ENCODE measurements around the gene ATP10D.

The ATP10D gene

DNA sequence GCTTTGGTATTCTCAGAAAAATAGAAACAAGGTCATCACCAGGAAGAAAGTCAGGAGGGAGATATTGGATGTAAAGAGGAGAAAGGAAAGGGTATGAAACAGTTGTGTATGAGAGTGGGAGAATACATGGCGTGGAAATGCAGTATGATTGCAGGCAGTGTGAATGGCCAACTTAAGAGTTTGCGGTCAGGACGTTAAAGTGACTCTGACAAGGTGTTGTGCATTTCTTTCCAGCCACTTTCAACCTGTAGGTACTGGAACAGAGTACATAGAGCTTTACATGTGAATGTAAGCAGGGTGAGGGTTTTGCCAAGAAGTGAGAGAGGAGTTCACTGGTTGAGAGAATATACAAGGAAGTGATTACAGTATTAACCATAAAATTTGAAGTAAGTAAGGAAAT lies 15.7 kb downstream of the ATP10D start:
- no peaks in the 10 kb centered on the region for H3K36me3 ChIP-seq (ENCODE audit: insufficient read depth, low read length)
- H3K4me1 ChIP-seq (ENCODE audit: insufficient read depth, low read length, severe bottlenecking): peaks cover 15% of the 10 kb centered on the region
- no peak for TF ChIP-seq EZH2 (IDR thresholded peaks at IDR 0.05; ENCODE audit: borderline replicate concordance, low read length)
- TF ChIP-seq, protein P1, sequence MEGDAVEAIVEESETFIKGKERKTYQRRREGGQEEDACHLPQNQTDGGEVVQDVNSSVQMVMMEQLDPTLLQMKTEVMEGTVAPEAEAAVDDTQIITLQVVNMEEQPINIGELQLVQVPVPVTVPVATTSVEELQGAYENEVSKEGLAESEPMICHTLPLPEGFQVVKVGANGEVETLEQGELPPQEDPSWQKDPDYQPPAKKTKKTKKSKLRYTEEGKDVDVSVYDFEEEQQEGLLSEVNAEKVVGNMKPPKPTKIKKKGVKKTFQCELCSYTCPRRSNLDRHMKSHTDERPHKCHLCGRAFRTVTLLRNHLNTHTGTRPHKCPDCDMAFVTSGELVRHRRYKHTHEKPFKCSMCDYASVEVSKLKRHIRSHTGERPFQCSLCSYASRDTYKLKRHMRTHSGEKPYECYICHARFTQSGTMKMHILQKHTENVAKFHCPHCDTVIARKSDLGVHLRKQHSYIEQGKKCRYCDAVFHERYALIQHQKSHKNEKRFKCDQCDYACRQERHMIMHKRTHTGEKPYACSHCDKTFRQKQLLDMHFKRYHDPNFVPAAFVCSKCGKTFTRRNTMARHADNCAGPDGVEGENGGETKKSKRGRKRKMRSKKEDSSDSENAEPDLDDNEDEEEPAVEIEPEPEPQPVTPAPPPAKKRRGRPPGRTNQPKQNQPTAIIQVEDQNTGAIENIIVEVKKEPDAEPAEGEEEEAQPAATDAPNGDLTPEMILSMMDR (IDR thresholded peaks at IDR 0.05; ENCODE audit: low read length): no peak
- no peaks in the 10 kb centered on the region for H3K27me3 ChIP-seq (ENCODE audit: insufficient read depth, low read length)
- H3K9me3 ChIP-seq (ENCODE audit: low read length): no peaks in the 10 kb centered on the region
- no peak overlapping the region for H3K4me2 ChIP-seq (ENCODE audit: low read length)
- no peak overlapping the region for H3K4me3 ChIP-seq (ENCODE audit: low read depth, low read length, poor library complexity, severe bottlenecking)
- H3K9ac ChIP-seq (ENCODE audit: low read length): no peak overlapping the region
- H4K20me1 ChIP-seq (ENCODE audit: insufficient read depth, low read length): no peaks in the 10 kb centered on the region
- H2AFZ ChIP-seq (ENCODE audit: low read length): no peak overlapping the region
- H3F3A ChIP-seq (ENCODE audit: insufficient read depth, low read length): no peaks in the 10 kb centered on the region; the same call in 1 of the 2 replicates
- no peak overlapping the region for H3K27ac ChIP-seq (ENCODE audit: low read depth, low read length, poor library complexity, severe bottlenecking)
- H3K9me2 ChIP-seq (ENCODE audit: low read depth, low read length): no peaks in the 10 kb centered on the region
- no peaks in the 10 kb centered on the region for H3K79me2 ChIP-seq (ENCODE audit: insufficient read depth, low read length)

DNA sequence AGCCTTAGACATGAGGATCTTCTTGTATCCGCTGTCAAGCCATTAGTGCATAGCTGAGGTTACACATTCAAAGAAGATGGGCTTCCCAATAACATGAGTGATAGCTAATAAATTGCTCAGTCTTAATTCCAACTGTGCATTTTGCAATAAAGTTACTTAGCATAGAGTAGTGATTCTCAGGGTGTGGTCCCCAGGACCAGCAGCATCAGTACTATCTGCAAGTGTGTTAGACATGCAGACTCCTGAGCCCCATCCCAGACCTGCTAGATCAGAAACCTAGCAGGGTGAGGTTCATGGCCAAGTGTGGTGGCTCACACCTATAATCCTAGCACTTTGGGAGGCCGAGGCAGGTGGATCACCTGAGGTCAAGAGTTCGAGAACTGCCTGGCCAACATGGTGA lies 20.1 kb downstream of the ATP10D start:
- H3K4me1 ChIP-seq (ENCODE audit: insufficient read depth, low read length, severe bottlenecking): peaks cover 2% of the 10 kb centered on the region
- no peak overlapping the region for H3K9ac ChIP-seq (ENCODE audit: low read length)
- TF ChIP-seq, protein P1 (IDR thresholded peaks at IDR 0.05; ENCODE audit: low read length): no peak
- TF ChIP-seq EZH2 (IDR thresholded peaks at IDR 0.05; ENCODE audit: borderline replicate concordance, low read length): no peak
- H4K20me1 ChIP-seq (ENCODE audit: insufficient read depth, low read length): no peaks in the 10 kb centered on the region
- H2AFZ ChIP-seq (ENCODE audit: low read length): no peak overlapping the region
- no peak overlapping the region for H3K4me2 ChIP-seq (ENCODE audit: low read length)
- no peaks in the 10 kb centered on the region for H3K9me3 ChIP-seq (ENCODE audit: low read length)
- H3K27ac ChIP-seq (ENCODE audit: low read depth, low read length, poor library complexity, severe bottlenecking): no peak overlapping the region
- no peaks in the 10 kb centered on the region for H3K79me2 ChIP-seq (ENCODE audit: insufficient read depth, low read length)
- H3K27me3 ChIP-seq (ENCODE audit: insufficient read depth, low read length): no peaks in the 10 kb centered on the region
- H3K36me3 ChIP-seq (ENCODE audit: insufficient read depth, low read length): no peaks in the 10 kb centered on the region
- H3F3A ChIP-seq (ENCODE audit: insufficient read depth, low read length): no peaks in the 10 kb centered on the region; the same call in 1 of the 2 replicates
- H3K4me3 ChIP-seq (ENCODE audit: low read depth, low read length, poor library complexity, severe bottlenecking): no peak overlapping the region
- no peaks in the 10 kb centered on the region for H3K9me2 ChIP-seq (ENCODE audit: low read depth, low read length)

DNA sequence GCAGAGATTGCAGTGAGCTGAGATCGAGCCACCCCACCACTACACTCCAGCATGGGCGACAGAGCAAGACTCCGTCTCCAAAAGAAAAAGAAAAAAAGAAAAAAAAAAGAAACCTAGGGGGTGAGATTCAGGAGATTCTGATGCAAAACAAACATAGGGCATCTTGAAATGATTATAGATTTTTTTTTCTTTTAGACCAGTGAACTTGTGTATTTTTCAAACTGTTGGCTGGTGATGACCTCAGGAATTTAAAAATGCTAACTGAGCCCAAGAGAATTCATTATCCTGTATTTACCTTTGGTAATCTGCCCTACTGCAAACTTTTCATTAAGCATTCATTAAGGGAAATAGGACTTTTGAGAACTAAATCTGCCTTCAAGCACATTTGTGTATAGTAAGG lies 20.6 kb downstream of the ATP10D start:
- H3K27ac ChIP-seq (ENCODE audit: low read depth, low read length, poor library complexity, severe bottlenecking): no peak overlapping the region
- no peaks in the 10 kb centered on the region for H3K36me3 ChIP-seq (ENCODE audit: insufficient read depth, low read length)
- no peaks in the 10 kb centered on the region for H3K9me2 ChIP-seq (ENCODE audit: low read depth, low read length)
- TF ChIP-seq EZH2 (IDR thresholded peaks at IDR 0.05; ENCODE audit: borderline replicate concordance, low read length): no peak
- TF ChIP-seq, protein P1 (IDR thresholded peaks at IDR 0.05; ENCODE audit: low read length): no peak
- no peaks in the 10 kb centered on the region for H3K9me3 ChIP-seq (ENCODE audit: low read length)
- H3K4me1 ChIP-seq (ENCODE audit: insufficient read depth, low read length, severe bottlenecking): no peaks in the 10 kb centered on the region
- no peak overlapping the region for H3K4me3 ChIP-seq (ENCODE audit: low read depth, low read length, poor library complexity, severe bottlenecking)
- no peaks in the 10 kb centered on the region for H3K79me2 ChIP-seq (ENCODE audit: insufficient read depth, low read length)
- H4K20me1 ChIP-seq (ENCODE audit: insufficient read depth, low read length): no peaks in the 10 kb centered on the region
- no peak overlapping the region for H3K9ac ChIP-seq (ENCODE audit: low read length)
- H2AFZ ChIP-seq (ENCODE audit: low read length): no peak overlapping the region
- H3K4me2 ChIP-seq (ENCODE audit: low read length): no peak overlapping the region
- no peaks in the 10 kb centered on the region for H3K27me3 ChIP-seq (ENCODE audit: insufficient read depth, low read length)
- H3F3A ChIP-seq (ENCODE audit: insufficient read depth, low read length): no peaks in the 10 kb centered on the region; the same call in 1 of the 2 replicates

Data from OCI-LY1 (cell line).